ENCODE measurements around the gene ELOA. TPM values are rescaled to one million over a fixed set of nuclear protein-coding genes. Genes with fewer than 3 reads are reported as not detected.

Gene ELOA
- polyA plus RNA-seq, 2 of the 4 experiments (the other 2 are of a cell fraction), result 16.4 to 18.4 TPM

GRCh38 chr1:23804183-23804835 lies 61.0 kb downstream of the ELOA start:
- no peak overlapping the region for H3K4me3 ChIP-seq
- no peaks in the 10 kb centered on the region for H3K9me3 ChIP-seq
- H3K4me1 ChIP-seq, result peaks cover 3% of the 10 kb centered on the region; the same call in 2 of the 3 replicates
- no peak for DNase-seq (ENCODE audit: low read depth in 1 of 2, low spot score in 1 of 2)
- FAIRE-seq, result no peak
- no peak overlapping the region for H3K27ac ChIP-seq
- ATAC-seq, result no peak
- H3K4me2 ChIP-seq, result no peak overlapping the region
- 79% methylated on average over 7 of the region's 7 CpGs for WGBS (ENCODE audit: missing lambda C conversion rate)
- POLR2A ChIA-PET, result no interaction called here
- TF ChIP-seq HOXA7 (CRISPR knock-in tag; IDR thresholded peaks at IDR 0.05), result no peak
- no peak for TF ChIP-seq CHD4 (IDR thresholded peaks at IDR 0.05; ENCODE audit: borderline replicate concordance)
- TF ChIP-seq SMC3 (IDR thresholded peaks at IDR 0.05), result no peak
- no peak for TF ChIP-seq HOXB13 (CRISPR knock-in tag; IDR thresholded peaks at IDR 0.05; ENCODE audit: low read depth)
- no peak for TF ChIP-seq ESRRA (IDR thresholded peaks at IDR 0.05; ENCODE audit: borderline replicate concordance, low read length)
- TF ChIP-seq CHD2 (IDR thresholded peaks at IDR 0.05; ENCODE audit: low read length, partially characterized antibody), result no peak
- no peak for TF ChIP-seq TP53 (CRISPR knock-in tag; IDR thresholded peaks at IDR 0.05)
- TF ChIP-seq ZC3H11A (IDR thresholded peaks at IDR 0.05), result no peak
- CTCF ChIA-PET, result no interaction called here

GRCh38 chr1:23805025-23805424 lies 61.8 kb downstream of the ELOA start:
- DNase-seq (ENCODE audit: low read depth in 1 of 2, low spot score in 1 of 2), result no peak
- FAIRE-seq, result no peak
- no peak overlapping the region for H3K4me3 ChIP-seq
- no peak overlapping the region for H3K27ac ChIP-seq
- WGBS (ENCODE audit: missing lambda C conversion rate), result 86% methylated on average over 2 of the region's 2 CpGs
- H3K4me1 ChIP-seq, result peaks cover 5% of the 10 kb centered on the region; the same call in 1 of the 3 replicates
- ATAC-seq, result no peak
- no peak overlapping the region for H3K4me2 ChIP-seq
- TF ChIP-seq MYC (IDR thresholded peaks at IDR 0.05; ENCODE audit: borderline replicate concordance, low read length), result no peak
- POLR2A ChIA-PET, result no interaction called here
- H3K9me3 ChIP-seq, result no peaks in the 10 kb centered on the region
- CTCF ChIA-PET, result interaction anchor here (0.9 to 1.7 kb wide), 4 partner anchors 8 to 112 kb away, joined by 3 to 6 read pairs (median 6); no protein-coding TSS in a partner anchor

- H3K4me3 ChIP-seq, result no peak overlapping the region
- no peak for DNase-seq (ENCODE audit: low read depth in 1 of 2, low spot score in 1 of 2)
- peaks cover 5% of the 10 kb centered on the region; the same call in 1 of the 3 replicates for H3K4me1 ChIP-seq
- ATAC-seq, result no peak
- no peak for FAIRE-seq
- H3K27ac ChIP-seq, result no peak overlapping the region
- no peak for TF ChIP-seq RARB (CRISPR knock-in tag; IDR thresholded peaks at IDR 0.05)
- TF ChIP-seq KDM5A (IDR thresholded peaks at IDR 0.05), result no peak
- TF ChIP-seq RNF2 (IDR thresholded peaks at IDR 0.05; ENCODE audit: borderline replicate concordance, low read depth), result no peak
- TF ChIP-seq RFX5 (IDR thresholded peaks at IDR 0.05), result no peak
- no peak for TF ChIP-seq EHF (CRISPR knock-in tag; IDR thresholded peaks at IDR 0.05)
- no peak for TF ChIP-seq E2F6 (IDR thresholded peaks at IDR 0.05; ENCODE audit: borderline replicate concordance, low read depth)
- no peak for TF ChIP-seq NFE2L2 (conservative IDR thresholded peaks at IDR 0.05; ENCODE audit: low read length)
- TF ChIP-seq BHLHE40 (IDR thresholded peaks at IDR 0.05; ENCODE audit: low read depth, low read length), result no peak
- no peak for TF ChIP-seq CBX8 (IDR thresholded peaks at IDR 0.05)
- TF ChIP-seq NR3C1 (IDR thresholded peaks at IDR 0.05), result no peak
- TF ChIP-seq MYC (IDR thresholded peaks at IDR 0.05; ENCODE audit: borderline replicate concordance, low read length), result no peak
- 72% methylated on average over 6 of the region's 6 CpGs for WGBS (ENCODE audit: missing lambda C conversion rate)
- H3K9me3 ChIP-seq, result no peaks in the 10 kb centered on the region
- ChIA-PET POLR2A (no interaction called here), CTCF (interaction anchor here (1.4 to 6.6 kb wide), 5 partner anchors 10 to 111 kb away, joined by 5 to 57 read pairs (median 6); partner anchors contain the start of gene HMGCL)
- no peak overlapping the region for H3K4me2 ChIP-seq
These were observed 63.0 kb downstream of the ELOA start for GRCh38 chr1:23806280-23806679.

DNA sequence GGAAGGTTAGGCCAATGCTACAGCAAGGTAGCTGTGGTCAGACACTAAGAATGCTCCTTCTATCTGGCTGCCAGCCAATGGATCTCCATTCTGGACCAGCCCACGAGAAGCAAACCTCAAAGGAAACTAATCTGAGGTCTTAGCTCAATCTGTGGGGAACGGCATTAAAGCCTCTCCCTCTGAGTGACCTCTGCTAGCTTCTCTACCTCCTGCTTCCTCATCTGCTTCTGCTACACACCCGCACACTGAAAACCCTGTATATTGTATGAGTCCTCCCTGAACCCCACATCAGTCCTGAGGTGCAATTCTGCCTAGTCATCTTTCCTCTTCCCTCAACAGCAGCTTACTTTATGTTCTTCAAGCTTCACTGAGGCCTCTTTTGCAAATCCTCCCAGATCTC lies 64.2 kb downstream of the ELOA start:
- H3K9me3 ChIP-seq, result no peaks in the 10 kb centered on the region
- FAIRE-seq (no peak), ATAC-seq (no peak), DNase-seq (ENCODE audit: low read depth in 1 of 2, low spot score in 1 of 2) (no peak)
- TF ChIP-seq MAFK (IDR thresholded peaks at IDR 0.05; ENCODE audit: partially characterized antibody) (peak; percentile 48), E2F6 (IDR thresholded peaks at IDR 0.05; ENCODE audit: borderline replicate concordance, low read depth) (no peak)
- H3K4me2 ChIP-seq, result no peak overlapping the region
- H3K27ac ChIP-seq, result no peak overlapping the region
- 96% methylated on average over 3 of the region's 3 CpGs for WGBS (ENCODE audit: missing lambda C conversion rate)
- CTCF ChIA-PET, result interaction anchor here (0.5 to 6.6 kb wide), 6 partner anchors 11 to 109 kb away, joined by 3 to 57 read pairs (median 4); partner anchors contain the start of gene HMGCL
- H3K4me3 ChIP-seq, result no peak overlapping the region
- 0 out of 3 replicates have a peak, but pooled peaks cover 3% of the 10 kb centered on the region for H3K4me1 ChIP-seq
- POLR2A ChIA-PET, result no interaction called here

Measured in A549 (cell line).